OCI-LY3 (cell line): ENCODE data around the gene ACTR3.

Source experiments
- H2AFZ ChIP-seq: fragments of 200-600, 300-600 bp; shearing (Covaris generic); 2 replicates; pipeline ENCODE4 v1.6.0; 2014; ENCODE audit warnings: antibody characterized with exemption, low read depth, low read length
- H3K27ac ChIP-seq: fragments of 200-600, 300-600 bp; sonication (generic); 2 replicates; pipeline ENCODE4 v1.5.1; 2014; ENCODE audit warnings: mild to moderate bottlenecking, low read length, moderate library complexity, mixed read lengths
- H3K27me3 ChIP-seq: fragments of 200-600, 300-600 bp; sonication (generic); 2 replicates; pipeline ENCODE4 v1.6.1; 2014; ENCODE audit warnings: low read depth, low read length, mixed read lengths
- H3K36me3 ChIP-seq: fragments of 200-600, 300-600 bp; sonication (generic); replicated peaks from 2 replicates; pipeline ENCODE3; 2014; ENCODE audit warnings: low read depth, low read length, mixed read lengths
- H3K4me1 ChIP-seq: fragments of 300-600, 200-600 bp; sonication (generic); 2 replicates; pipeline ENCODE4 v1.6.1; 2014; ENCODE audit warnings: low read length, mixed read lengths
- H3K4me2 ChIP-seq: fragments of 200-600, 300-600 bp; sonication (generic); 2 replicates; pipeline ENCODE4 v1.6.1; 2014; ENCODE audit warnings: low read length, mixed read lengths
- H3K4me3 ChIP-seq: fragments of 300-600, 200-600 bp; sonication (generic); 2 replicates; pipeline ENCODE4 v1.5.1; 2014; ENCODE audit warnings: antibody characterized with exemption, mild to moderate bottlenecking, low read length, moderate library complexity
- H3K79me2 ChIP-seq: fragments of 300-600, 200-600 bp; shearing (Covaris generic); 2 replicates; pipeline ENCODE4 v1.6.1; 2014; ENCODE audit warnings: mild to moderate bottlenecking, low read length, mixed read lengths
- H3K9ac ChIP-seq: fragments of 300-600, 200-600 bp; shearing (Covaris generic); 2 replicates; pipeline ENCODE4 v1.6.0; 2014; ENCODE audit warnings: mild to moderate bottlenecking, low read length, moderate library complexity
- H3K9me3 ChIP-seq: fragments of 200-600, 300-600 bp; shearing (Covaris generic); 2 replicates; pipeline ENCODE4 v1.6.1; 2014; ENCODE audit warnings: low read length, mixed read lengths; ENCODE audit not compliant: insufficient read depth
- H4K20me1 ChIP-seq: fragments of 200-600, 300-600 bp; sonication (generic); 2 replicates; pipeline ENCODE4 v1.6.1; 2016; ENCODE audit warnings: low read length, mixed read lengths; ENCODE audit not compliant: insufficient read depth
- CTCF ChIP-seq: fragments of 200-600, 300-600 bp; sonication (generic); IDR thresholded peaks from 2 replicates; pipeline ENCODE4 v1.5.1; 2014; ENCODE audit warnings: antibody characterized with exemption, low read length, low read depth
- EZH2phosphoT487 ChIP-seq: fragments of 200-600 bp; shearing (Covaris generic); IDR thresholded peaks from 2 replicates; pipeline ENCODE4 v1.6.1; 2018; ENCODE audit warnings: antibody characterized with exemption, mixed run types, low read depth

The ACTR3 gene

GRCh38 chr2:113898081-113898480 is 8.2 kb downstream of the ACTR3 start:
- H3K4me2 ChIP-seq: peak overlapping the region; percentile 31
- peaks cover 38% of the 10 kb centered on the region for H3K36me3 ChIP-seq
- no peak overlapping the region for H2AFZ ChIP-seq
- peaks cover 100% of the 10 kb centered on the region for H4K20me1 ChIP-seq
- no peak overlapping the region for H3K27ac ChIP-seq
- peaks cover 76% of the 10 kb centered on the region for H3K4me1 ChIP-seq
- H3K9me3 ChIP-seq: no peaks in the 10 kb centered on the region
- H3K27me3 ChIP-seq: no peaks in the 10 kb centered on the region
- H3K4me3 ChIP-seq: no peak overlapping the region
- H3K79me2 ChIP-seq: peaks cover 100% of the 10 kb centered on the region
- TF ChIP-seq EZH2phosphoT487: no peak
- no peak for TF ChIP-seq CTCF
- H3K9ac ChIP-seq: no peak overlapping the region

- Histone ChIP-seq H3K27ac (no peak overlapping the region), H3K27me3 (no peaks in the 10 kb centered on the region), H3K79me2 (peaks cover 100% of the 10 kb centered on the region), H3K9ac (no peak overlapping the region), H2AFZ (no peak overlapping the region), H3K4me1 (peaks cover 67% of the 10 kb centered on the region), H3K4me3 (no peak overlapping the region), H4K20me1 (peaks cover 100% of the 10 kb centered on the region), H3K4me2 (peak overlapping the region; percentile 11), H3K36me3 (peaks cover 35% of the 10 kb centered on the region), H3K9me3 (no peaks in the 10 kb centered on the region)
- no peak for TF ChIP-seq EZH2phosphoT487
- no peak for TF ChIP-seq CTCF
Measured at GRCh38 chr2:113899166-113899565, 9.3 kb downstream of the ACTR3 start.

- Histone ChIP-seq H3K79me2 (peaks cover 100% of the 10 kb centered on the region), H3K4me3 (no peak overlapping the region), H2AFZ (no peak overlapping the region), H3K4me2 (peak overlapping the region; percentile 23; the same call in 1 of the 2 replicates), H3K9me3 (no peaks in the 10 kb centered on the region), H3K27me3 (no peaks in the 10 kb centered on the region), H3K9ac (no peak overlapping the region), H3K36me3 (peaks cover 39% of the 10 kb centered on the region), H3K4me1 (peaks cover 51% of the 10 kb centered on the region), H4K20me1 (peaks cover 100% of the 10 kb centered on the region), H3K27ac (no peak overlapping the region)
- TF ChIP-seq CTCF (no peak), EZH2phosphoT487 (no peak)
Measured at GRCh38 chr2:113901943-113902342, 12.1 kb downstream of the ACTR3 start.

- Histone ChIP-seq H3K9ac (no peak overlapping the region), H3K4me3 (no peak overlapping the region), H2AFZ (no peak overlapping the region), H3K27ac (no peak overlapping the region), H4K20me1 (peaks cover 99% of the 10 kb centered on the region), H3K9me3 (no peaks in the 10 kb centered on the region), H3K79me2 (peaks cover 100% of the 10 kb centered on the region), H3K36me3 (peaks cover 27% of the 10 kb centered on the region), H3K27me3 (no peaks in the 10 kb centered on the region), H3K4me2 (no peak overlapping the region), H3K4me1 (peaks cover 38% of the 10 kb centered on the region)
- TF ChIP-seq CTCF: no peak
Measured at GRCh38 chr2:113905886-113906285, 16.0 kb downstream of the ACTR3 start.
